GM12864 (cell line): Measurements from ENCODE around the gene WEE1.

Source experiments
- DNase-seq: peaks from one replicate; pipeline ENCODE4 v3.0.0-alpha.2; 2011; ENCODE audit warnings: low read depth
- H3K4me3 ChIP-seq: 2 replicates; pipeline ENCODE4 v1.5.1; 2011; ENCODE audit warnings: mild to moderate bottlenecking, low read depth, low read length, control low read depth
- TF ChIP-seq, protein P1 (sequence below): IDR thresholded peaks from 2 replicates; pipeline ENCODE4 v1.5.1; 2011; ENCODE audit warnings: low read depth, mild to moderate bottlenecking, moderate library complexity, low read length, control low read depth, inconsistent platforms; ENCODE audit errors: missing control alignments

Gene WEE1

DNA sequence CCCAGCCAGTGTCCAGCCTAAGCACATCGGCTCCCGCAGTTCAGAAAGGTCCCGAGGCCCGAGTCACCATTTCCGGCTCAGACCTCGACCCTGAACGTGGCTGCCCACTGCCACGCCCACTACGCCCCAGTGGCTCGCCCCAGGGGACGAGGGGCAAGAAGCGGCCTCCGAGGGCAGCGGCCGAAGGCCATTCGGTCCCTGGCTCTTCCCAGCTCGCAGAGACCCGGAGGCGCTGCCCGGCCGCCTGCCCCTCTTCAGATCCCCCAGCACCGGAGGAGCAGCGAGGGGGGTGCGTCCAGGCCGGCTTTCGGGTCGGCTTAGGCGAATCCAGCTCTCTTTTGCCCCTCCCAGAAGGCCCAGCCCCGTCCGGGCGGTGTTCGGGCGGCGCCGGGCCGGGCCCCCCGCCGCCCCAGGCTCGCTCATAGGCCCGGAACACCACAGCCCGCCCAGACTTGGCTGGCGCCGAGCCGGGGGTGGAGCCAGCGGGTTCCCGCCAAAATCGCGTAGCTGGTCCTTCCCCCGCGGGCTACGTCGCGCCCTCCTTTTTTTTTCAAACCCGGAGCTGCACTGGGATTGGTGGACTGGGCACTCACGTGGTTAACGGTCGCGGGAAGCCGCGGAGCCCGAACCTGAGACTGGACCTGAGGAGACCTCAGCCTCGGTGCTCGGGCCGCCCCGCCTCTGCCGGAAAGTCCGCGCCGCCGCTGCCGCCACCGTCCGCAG, at the start of gene WEE1:
Gene WEE1 (plus strand): TSS at position 619 of the 723 bp plus-strand sequence. CDS start 264 bp downstream, outside the sequence.
- peak within 1 kb of the TSS; percentile 88 for H3K4me3 ChIP-seq
- DNase-seq, result peak; percentile 91
- TF ChIP-seq, protein P1, sequence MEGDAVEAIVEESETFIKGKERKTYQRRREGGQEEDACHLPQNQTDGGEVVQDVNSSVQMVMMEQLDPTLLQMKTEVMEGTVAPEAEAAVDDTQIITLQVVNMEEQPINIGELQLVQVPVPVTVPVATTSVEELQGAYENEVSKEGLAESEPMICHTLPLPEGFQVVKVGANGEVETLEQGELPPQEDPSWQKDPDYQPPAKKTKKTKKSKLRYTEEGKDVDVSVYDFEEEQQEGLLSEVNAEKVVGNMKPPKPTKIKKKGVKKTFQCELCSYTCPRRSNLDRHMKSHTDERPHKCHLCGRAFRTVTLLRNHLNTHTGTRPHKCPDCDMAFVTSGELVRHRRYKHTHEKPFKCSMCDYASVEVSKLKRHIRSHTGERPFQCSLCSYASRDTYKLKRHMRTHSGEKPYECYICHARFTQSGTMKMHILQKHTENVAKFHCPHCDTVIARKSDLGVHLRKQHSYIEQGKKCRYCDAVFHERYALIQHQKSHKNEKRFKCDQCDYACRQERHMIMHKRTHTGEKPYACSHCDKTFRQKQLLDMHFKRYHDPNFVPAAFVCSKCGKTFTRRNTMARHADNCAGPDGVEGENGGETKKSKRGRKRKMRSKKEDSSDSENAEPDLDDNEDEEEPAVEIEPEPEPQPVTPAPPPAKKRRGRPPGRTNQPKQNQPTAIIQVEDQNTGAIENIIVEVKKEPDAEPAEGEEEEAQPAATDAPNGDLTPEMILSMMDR, result no peak

DNA sequence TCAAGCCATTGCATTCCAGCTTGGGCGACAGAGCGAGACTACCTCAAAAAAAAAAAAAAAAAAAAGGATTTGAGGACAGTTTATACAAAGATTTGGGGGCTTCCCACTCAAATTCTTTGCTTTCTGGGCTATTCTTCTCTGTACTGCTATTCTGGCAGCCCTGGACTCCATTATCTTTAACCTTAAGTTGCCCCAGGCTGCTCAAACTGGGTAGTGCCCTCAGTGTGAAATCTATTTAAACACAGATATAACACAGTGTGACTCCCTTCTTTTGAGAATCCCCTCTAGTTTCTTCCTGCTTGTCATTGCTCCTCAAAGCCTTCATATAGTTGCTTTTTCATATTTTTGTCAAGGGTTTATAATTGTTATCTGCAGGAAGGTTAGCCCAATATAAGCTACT, 49.5 kb upstream of the WEE1 start:
- no peak overlapping the region for H3K4me3 ChIP-seq
- DNase-seq, result no peak
- TF ChIP-seq, protein P1, result no peak

DNA sequence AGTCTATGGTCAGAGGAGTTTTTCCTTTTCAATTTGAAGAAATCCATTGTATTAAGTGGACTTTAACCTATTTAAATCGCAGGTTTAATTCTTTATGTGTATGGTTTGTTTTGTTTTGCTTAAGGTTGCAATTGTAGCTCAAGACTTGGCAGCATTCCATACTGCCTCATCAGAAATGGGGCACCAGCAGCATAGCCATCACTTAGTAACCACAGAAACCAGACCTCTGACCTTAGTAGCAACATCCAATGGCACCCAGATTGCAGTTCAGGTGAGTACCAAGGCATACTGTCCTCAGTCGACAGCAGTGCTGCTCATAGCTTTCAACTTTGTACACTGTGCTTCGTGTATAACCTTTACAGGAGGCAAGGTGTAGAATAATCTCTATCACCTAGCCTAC, 48.4 kb upstream of the WEE1 start:
- no peak overlapping the region for H3K4me3 ChIP-seq
- TF ChIP-seq, protein P1, result no peak
- no peak for DNase-seq

DNA sequence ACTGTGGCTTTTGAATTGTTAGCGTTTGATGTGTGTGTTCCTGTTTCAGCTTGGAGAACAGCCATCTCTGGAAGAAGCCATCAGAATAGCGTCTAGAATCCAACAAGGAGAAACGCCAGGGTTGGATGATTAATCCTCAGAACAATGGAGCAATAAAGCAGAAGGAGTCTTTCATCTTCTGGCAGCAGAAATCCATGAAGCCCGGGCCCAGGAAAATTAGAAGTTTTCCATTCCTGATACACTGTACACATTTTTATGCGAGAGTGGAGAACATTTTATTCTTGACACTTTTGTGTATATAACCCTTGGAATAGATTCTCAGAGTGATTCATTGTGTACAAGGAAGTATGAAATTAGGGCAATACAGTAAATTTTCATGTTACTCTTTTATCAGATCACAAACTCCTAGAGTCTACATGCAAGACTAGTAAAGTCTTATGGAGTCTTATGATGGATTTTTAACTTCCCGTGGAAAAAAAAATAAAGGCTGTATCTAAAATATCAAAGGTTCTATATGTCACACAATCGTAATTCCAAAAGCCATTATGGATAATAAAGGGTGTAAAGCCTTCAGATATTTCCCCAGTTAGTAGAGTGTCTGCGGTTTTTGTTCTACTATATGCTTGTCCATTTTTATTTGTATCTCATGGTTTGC, 45.9 kb upstream of the WEE1 start:
- TF ChIP-seq, protein P1, result no peak
- no peak for DNase-seq
- H3K4me3 ChIP-seq, result no peak overlapping the region

DNA sequence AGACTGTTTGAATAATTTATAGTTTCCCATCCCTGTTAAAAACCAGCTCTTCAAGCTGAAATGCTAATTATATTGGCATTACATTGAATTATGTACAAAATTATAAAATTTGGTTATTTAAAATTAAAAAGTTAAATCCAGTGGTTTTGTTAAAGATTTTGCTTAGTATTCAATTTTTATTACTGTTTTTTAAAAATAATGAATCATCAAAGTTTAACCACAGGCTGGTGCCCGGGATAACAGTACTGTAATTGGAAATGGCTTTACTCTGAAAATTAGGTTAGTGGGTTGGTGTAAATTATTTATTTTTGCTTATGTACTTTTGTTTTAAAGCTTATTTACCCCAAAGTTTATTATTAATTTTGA, 45.4 kb upstream of the WEE1 start:
- TF ChIP-seq, protein P1, result no peak

DNA sequence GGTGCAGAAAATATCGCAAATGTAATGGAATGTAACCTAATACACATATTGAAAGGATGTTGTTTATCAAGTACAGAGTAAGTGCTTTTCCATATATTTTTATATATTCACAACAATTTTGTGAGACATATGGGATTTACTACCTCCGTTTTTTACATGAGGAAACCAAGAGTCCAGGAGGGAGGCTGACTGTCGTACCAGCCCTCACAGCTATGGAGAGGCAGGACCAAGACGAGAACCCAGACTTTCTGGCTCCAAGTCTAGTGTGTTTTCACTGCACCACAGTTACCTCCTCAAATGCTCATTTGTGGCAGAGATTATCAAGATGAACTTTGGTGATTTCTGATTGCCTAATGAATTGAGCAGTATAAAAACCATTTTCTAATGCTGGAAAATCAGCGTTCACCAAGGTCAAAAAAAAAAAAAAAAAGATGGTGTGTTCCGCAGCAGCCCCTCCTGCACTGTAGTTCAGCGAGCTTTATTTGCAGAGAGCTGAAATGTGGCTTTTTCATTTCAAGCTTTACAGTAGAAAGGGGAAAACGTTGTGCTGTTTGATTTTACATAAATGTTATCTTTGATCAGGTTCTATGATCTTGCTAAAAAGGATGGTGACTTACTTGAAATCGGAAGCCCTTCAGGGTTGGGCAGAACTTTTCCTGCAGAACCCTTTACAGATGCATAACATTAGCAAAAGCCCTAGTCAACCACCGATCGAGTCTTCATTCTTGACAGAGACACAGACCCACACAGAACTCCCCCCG, 44.7 kb upstream of the WEE1 start:
- H3K4me3 ChIP-seq, result no peak overlapping the region
- TF ChIP-seq, protein P1, result no peak
- no peak for DNase-seq

More for the DNA sequence above, 45.4 kb upstream of the WEE1 start:
- H3K4me3 ChIP-seq, result no peak overlapping the region
- no peak for DNase-seq
